Lung (tissue), 12 donors: Measurements from ENCODE around the gene MARF1. TPM values are rescaled to one million over a fixed set of nuclear protein-coding genes. Genes with fewer than 3 reads are reported as not detected.

Experiments used
- ATAC-seq: fragments of 200-7000 bp; cut with Tn5 transposase; one replicate; pipeline ENCODE4 v1.9.1; 2020; ENCODE audit warnings: moderate number of reproducible peaks; ENCODE audit not compliant: insufficient read depth, low FRiP score
- DNase-seq, 3 donors: peaks; one replicate each; pipeline ENCODE4 v3.0.0-alpha.2; 2013 to 2017
- H3K27ac ChIP-seq, 2 donors: one replicate each; pipeline ENCODE4 v1.5.1; 2013; ENCODE audit warnings: mild to moderate bottlenecking in 2 of 2, moderate library complexity in 2 of 2, control low read depth in 1 of 2, inconsistent platforms in 1 of 2, low read depth in 1 of 2, low read length in 1 of 2
- H3K27me3 ChIP-seq, 3 donors: one replicate each; pipeline ENCODE4 v1.5.1; 2013; ENCODE audit warnings: low read length in 2 of 3; ENCODE audit not compliant: control insufficient read depth in 3 of 3, insufficient read depth in 3 of 3
- H3K36me3 ChIP-seq, 4 donors: one replicate each; pipeline ENCODE4 v1.5.1; 2013; ENCODE audit warnings: low read length in 4 of 4, mild to moderate bottlenecking in 1 of 4, moderate library complexity in 1 of 4; ENCODE audit not compliant: control insufficient read depth in 4 of 4, insufficient read depth in 4 of 4
- H3K4me1 ChIP-seq, 5 donors: one replicate each; pipeline ENCODE4 v1.5.1; 2013; ENCODE audit warnings: low read length in 5 of 5, mild to moderate bottlenecking in 2 of 5, moderate library complexity in 1 of 5; ENCODE audit not compliant: control insufficient read depth in 5 of 5, insufficient read depth in 5 of 5
- H3K4me3 ChIP-seq: one replicate; pipeline ENCODE4 v1.5.1; 2013; ENCODE audit warnings: mild to moderate bottlenecking, control low read depth, moderate library complexity
- H3K9ac ChIP-seq, 2 donors: one replicate each; pipeline ENCODE4 v1.5.1; 2013; ENCODE audit warnings: low read length in 2 of 2, control low read depth in 1 of 2; ENCODE audit not compliant: insufficient read depth in 1 of 2
- H3K9me3 ChIP-seq, 4 donors: one replicate each; pipeline ENCODE4 v1.5.1; 2013; ENCODE audit warnings: low read length in 3 of 4, mild to moderate bottlenecking in 1 of 4, moderate library complexity in 1 of 4; ENCODE audit not compliant: control insufficient read depth in 4 of 4, insufficient read depth in 3 of 4
- WGBS, 2 donors: extraction: QIAGEN DNeasy Blood & Tissue Kit; methylation state at CpG; one replicate each; pipeline ENCODE4 v1.1.7; 2013; 5-methylcytosine and 5-hydroxymethylcytosine counted together
- polyA plus RNA-seq, 2 donors: library from polyadenylated mRNA; stranded (reverse); fragments of 200-250 nt; gene quantifications; one replicate each; pipeline ENCODE4 v1.2.1, GENCODE V29; 2013
- total RNA-seq, 2 donors: library from RNA; depleted of rRNA in 1 of 2; stranded (reverse); fragments of >200 nt in 1 of 2; gene quantifications; one replicate each; pipeline ENCODE4 v1.2.1, GENCODE V29; 2014 to 2021
- TF ChIP-seq, protein P1 (sequence below): IDR thresholded peaks from 2 replicates; pipeline ENCODE4 v1.5.1; 2012; ENCODE audit warnings: mild to moderate bottlenecking; ENCODE audit errors: control extremely low read depth, extremely low read depth
- donor health status: control.
- donor health status: control.
- donor health status: Bipolar disorder and iron deficiency.
- donor health status: healthy.
- donor health status: DM: yes; HTN: yes; CAD: no.

MARF1 gene
- total and polyA plus RNA-seq, 4 donors = 18.0 to 72.1 (median 41.9) TPM

DNA sequence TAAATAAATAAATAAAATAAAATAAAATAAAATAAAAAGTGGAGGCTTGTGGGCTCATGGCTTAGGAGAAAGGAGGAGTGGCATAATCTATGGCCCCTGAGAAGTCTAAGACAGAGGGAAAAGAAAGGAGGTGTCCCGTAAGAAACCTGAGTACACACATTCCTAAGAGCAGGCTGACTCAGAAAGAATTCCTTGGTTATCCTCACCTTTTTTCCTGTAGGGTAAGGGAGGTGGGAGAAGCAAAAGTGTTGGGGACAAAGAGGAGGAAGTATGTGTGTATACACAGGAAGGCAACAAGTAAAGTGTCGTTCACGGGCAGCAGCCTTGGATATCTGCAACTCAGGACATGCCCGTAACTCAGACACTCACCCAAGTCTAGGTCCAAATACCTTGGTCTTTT lies 29.3 kb downstream of the MARF1 start:
- no peaks in the 10 kb centered on the region for H3K27me3 ChIP-seq
- no peaks in the 10 kb centered on the region for H3K9me3 ChIP-seq
- no peak for ATAC-seq
- 73 to 75% methylated on average over 4 of the region's 4 CpGs for WGBS, 2 donors
- TF ChIP-seq, protein P1, sequence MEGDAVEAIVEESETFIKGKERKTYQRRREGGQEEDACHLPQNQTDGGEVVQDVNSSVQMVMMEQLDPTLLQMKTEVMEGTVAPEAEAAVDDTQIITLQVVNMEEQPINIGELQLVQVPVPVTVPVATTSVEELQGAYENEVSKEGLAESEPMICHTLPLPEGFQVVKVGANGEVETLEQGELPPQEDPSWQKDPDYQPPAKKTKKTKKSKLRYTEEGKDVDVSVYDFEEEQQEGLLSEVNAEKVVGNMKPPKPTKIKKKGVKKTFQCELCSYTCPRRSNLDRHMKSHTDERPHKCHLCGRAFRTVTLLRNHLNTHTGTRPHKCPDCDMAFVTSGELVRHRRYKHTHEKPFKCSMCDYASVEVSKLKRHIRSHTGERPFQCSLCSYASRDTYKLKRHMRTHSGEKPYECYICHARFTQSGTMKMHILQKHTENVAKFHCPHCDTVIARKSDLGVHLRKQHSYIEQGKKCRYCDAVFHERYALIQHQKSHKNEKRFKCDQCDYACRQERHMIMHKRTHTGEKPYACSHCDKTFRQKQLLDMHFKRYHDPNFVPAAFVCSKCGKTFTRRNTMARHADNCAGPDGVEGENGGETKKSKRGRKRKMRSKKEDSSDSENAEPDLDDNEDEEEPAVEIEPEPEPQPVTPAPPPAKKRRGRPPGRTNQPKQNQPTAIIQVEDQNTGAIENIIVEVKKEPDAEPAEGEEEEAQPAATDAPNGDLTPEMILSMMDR = no peak
- H3K4me1 ChIP-seq = peaks cover 0 to under 1% (median 0%) of the 10 kb centered on the region in 5 donors
- H3K9ac ChIP-seq = no peak overlapping the region
- peaks cover 37 to 60% (median 46%) of the 10 kb centered on the region in 4 donors for H3K36me3 ChIP-seq
- no peak for DNase-seq
- H3K27ac ChIP-seq = no peak overlapping the region
- no peak overlapping the region for H3K4me3 ChIP-seq

DNA sequence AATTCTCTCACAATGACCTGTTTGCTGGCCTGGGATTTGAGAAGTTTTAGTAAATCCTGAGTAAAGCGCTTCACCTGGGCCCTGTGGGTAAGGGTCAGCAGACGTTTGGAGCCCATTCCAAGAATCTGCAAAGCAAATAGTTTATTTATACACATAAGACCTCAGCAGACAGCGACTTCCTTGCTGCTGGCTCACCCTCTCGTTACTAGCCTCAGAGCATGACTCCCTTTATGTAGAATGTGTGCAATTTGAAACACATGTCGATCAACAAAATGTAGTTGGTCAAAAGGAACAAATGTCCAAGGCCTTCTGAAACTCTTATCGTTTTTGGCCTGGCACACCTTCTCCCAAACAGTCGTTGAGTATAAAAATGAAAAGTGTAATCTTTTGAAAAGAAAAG lies 31.3 kb downstream of the MARF1 start:
- no peak overlapping the region for H3K27ac ChIP-seq
- no peak overlapping the region for H3K9ac ChIP-seq
- peaks cover 0 to 5% (median 0%) of the 10 kb centered on the region in 5 donors for H3K4me1 ChIP-seq
- WGBS, 2 donors = 90 to 91% methylated on average over 7 of the region's 7 CpGs
- no peaks in the 10 kb centered on the region for H3K27me3 ChIP-seq
- no peaks in the 10 kb centered on the region for H3K9me3 ChIP-seq
- H3K4me3 ChIP-seq = no peak overlapping the region
- TF ChIP-seq, protein P1 = no peak
- DNase-seq (no peak), ATAC-seq (no peak)
- H3K36me3 ChIP-seq = peaks cover 35 to 62% (median 44%) of the 10 kb centered on the region in 4 donors

DNA sequence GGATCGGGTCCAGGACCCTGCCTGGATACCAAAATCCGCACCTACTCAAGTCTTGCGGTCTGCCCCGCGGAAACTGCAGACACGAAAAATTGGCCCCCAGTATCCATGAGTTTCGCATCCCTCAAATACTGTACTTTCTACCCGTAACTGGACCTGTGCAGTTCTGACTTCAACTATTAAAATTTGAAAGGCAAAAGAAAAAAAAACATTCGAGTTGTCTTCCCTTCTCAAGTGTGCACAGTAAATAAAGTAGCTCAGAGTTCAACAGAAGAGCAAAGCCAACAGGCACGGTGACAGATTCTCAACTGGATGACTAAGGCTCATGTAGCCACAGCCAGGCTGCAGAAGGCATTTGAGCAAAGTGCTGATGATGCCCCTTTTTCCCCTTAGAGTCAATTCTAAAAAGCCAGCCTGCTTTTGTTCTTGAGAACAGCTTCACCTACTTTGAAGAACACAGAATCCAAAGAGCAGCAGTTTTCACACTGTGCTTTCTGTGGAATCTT lies 32.5 kb downstream of the MARF1 start:
- Histone ChIP-seq H3K9me3 (no peaks in the 10 kb centered on the region), H3K36me3 (peaks cover 38 to 67% (median 40%) of the 10 kb centered on the region in 4 donors), H3K9ac (no peak overlapping the region), H3K27me3 (no peaks in the 10 kb centered on the region), H3K4me1 (peaks cover 0 to 5% (median 0%) of the 10 kb centered on the region in 5 donors), H3K27ac (no peak overlapping the region), H3K4me3 (no peak overlapping the region)
- ATAC-seq (no peak), DNase-seq (no peak)
- TF ChIP-seq, protein P1 = no peak
- 94 to 96% methylated on average over 10 of the region's 10 CpGs for WGBS, 2 donors

DNA sequence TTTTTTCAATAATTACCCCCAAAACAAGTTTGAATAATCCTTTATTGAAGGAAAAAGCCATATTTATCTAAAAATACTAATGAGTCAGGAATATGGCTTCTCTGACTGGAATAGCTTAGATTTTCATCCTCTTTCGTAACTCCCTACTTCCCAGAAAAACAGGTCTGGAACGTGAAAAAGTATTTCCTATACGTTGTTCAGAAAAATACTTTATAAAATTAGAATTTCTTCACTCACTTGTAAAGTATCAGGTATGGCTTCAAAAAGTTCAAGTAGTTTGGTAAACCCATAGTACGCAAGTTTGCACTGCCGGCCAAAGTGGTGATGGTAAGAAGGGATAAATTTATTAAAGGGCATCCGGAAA lies 33.7 kb downstream of the MARF1 start:
- TF ChIP-seq, protein P1 = no peak
- no peaks in the 10 kb centered on the region for H3K27me3 ChIP-seq
- H3K36me3 ChIP-seq = peaks cover 36 to 75% (median 45%) of the 10 kb centered on the region in 4 donors
- DNase-seq = no peak
- no peak overlapping the region for H3K27ac ChIP-seq
- no peak for ATAC-seq
- no peak overlapping the region for H3K4me3 ChIP-seq
- no peaks in the 10 kb centered on the region for H3K9me3 ChIP-seq
- peaks cover 0 to 5% (median 0%) of the 10 kb centered on the region in 5 donors for H3K4me1 ChIP-seq
- no peak overlapping the region for H3K9ac ChIP-seq
- WGBS, 2 donors = 84 to 86% methylated on average over 6 of the region's 6 CpGs
